T-helper 17 cell (primary cell): ENCODE measurements around the gene PIK3C2G. TPM values are rescaled to one million over a fixed set of nuclear protein-coding genes. Genes with fewer than 3 reads are reported as not detected.
"Not testable (repeated sequence)": the region's sequence is repeated elsewhere in the genome, so short reads cannot be mapped to it uniquely, and the experiment has no call there.

Source experiments
- ATAC-seq: fragments of 150-1000 bp; cut with Tn5 transposase; 2 replicates; pipeline ENCODE4 v1.10.0; 2021; ENCODE audit warnings: mild to moderate bottlenecking, moderate library complexity
- DNase-seq, 3 donors: peaks; one replicate each; pipeline versions ENCODE4 v3.0.0 to v3.0.0-alpha.2; 2020 to 2021
- H3K9me3 ChIP-seq: one replicate; pipeline ENCODE4 v1.7.0; 2013; ENCODE audit warnings: low read length, mild to moderate bottlenecking; ENCODE audit not compliant: control insufficient read depth, poor library complexity, severe bottlenecking
- H3K27ac Mint-ChIP-seq: one replicate; pipeline ENCODE4 v1.8.0; 2022; ENCODE audit warnings: mild to moderate bottlenecking, moderate library complexity, mixed read lengths
- H3K27me3 Mint-ChIP-seq: one replicate; pipeline ENCODE4 v1.8.0; 2022; ENCODE audit warnings: mixed read lengths
- H3K36me3 Mint-ChIP-seq: one replicate; pipeline ENCODE4 v1.8.0; 2022; ENCODE audit warnings: low read depth, mixed read lengths
- H3K4me1 Mint-ChIP-seq: one replicate; pipeline ENCODE4 v1.8.0; 2022; ENCODE audit warnings: mild to moderate bottlenecking, mixed read lengths
- H3K4me3 Mint-ChIP-seq: one replicate; pipeline ENCODE4 v1.8.0; 2022; ENCODE audit warnings: mild to moderate bottlenecking, moderate library complexity, mixed read lengths
- total RNA-seq, 4 donors: library from RNA in 2 of 4; stranded (reverse) in 2 of 4; gene quantifications; one replicate each; pipeline ENCODE4 v1.2.3 and lab custom pipeline; 2022 to 2026

The PIK3C2G gene
- not detected for total RNA-seq
- total RNA-seq (lab: John Stamatoyannopoulos, UW), result 0 reads per million in 2 donors

DNA sequence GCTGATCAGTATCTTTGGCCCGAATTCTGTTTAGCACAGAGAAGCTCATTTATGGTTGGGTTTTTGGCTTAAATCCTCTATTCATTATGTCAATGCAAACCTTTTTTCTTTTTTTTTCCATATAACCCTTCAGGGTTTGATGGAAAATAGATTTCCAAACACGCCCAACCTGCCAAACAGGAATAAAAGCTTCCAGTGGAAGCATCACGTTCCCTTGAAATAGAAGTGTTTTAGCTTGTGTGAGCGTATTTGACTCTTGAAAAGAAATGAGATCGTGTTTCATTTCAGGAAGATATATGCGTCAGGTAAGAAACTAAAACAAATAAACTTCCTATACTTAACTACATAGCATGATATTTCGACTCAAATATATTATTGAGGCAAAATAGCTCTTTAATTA is at the start of gene PIK3C2G:
Gene PIK3C2G (plus strand): TSS at position 246 of the 400 bp plus-strand sequence. CDS start 20,564 bp downstream, outside the sequence.
- H3K27ac Mint-ChIP-seq, result no peak within 1 kb of the TSS
- DNase-seq (no peak), ATAC-seq (no peak)
- no peaks in the 10 kb centered on the region for H3K9me3 ChIP-seq
- H3K4me1 Mint-ChIP-seq, result no peaks in the 10 kb centered on the region
- H3K36me3 Mint-ChIP-seq, result no peaks in the 10 kb centered on the region
- H3K27me3 Mint-ChIP-seq, result no peaks in the 10 kb centered on the region
- H3K4me3 Mint-ChIP-seq, result no peak within 1 kb of the TSS

DNA sequence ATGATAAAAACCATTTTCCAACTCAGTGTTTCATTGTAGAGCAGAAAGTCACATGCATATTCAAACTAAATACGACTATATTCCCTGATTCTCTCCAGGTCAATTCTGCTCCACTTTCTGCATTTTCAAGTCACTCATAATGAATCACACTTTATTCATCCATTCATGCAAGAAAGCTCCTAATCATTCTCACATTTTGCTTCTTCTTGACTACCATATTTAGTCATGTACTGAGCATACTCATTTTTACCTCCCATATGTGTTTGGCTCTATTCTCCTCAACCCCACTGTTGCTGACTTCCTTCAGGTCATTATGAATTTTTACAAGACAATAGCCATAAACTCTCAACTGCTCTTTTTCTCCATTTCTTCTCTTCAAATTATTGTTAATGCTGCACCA is 43.4 kb upstream of the PIK3C2G start:
- ATAC-seq, result no peak
- H3K4me1 Mint-ChIP-seq, result no peaks in the 10 kb centered on the region

GRCh38 chr12:18221726-18222125 is 39.6 kb upstream of the PIK3C2G start:
- H3K9me3 ChIP-seq, result no peaks in the 10 kb centered on the region
- Mint-ChIP-seq H3K27ac (no peak overlapping the region), H3K4me1 (no peaks in the 10 kb centered on the region), H3K4me3 (no peak overlapping the region), H3K27me3 (no peaks in the 10 kb centered on the region), H3K36me3 (no peaks in the 10 kb centered on the region)
- no peak for DNase-seq
- ATAC-seq, result no peak

More for the DNA sequence above, 43.4 kb upstream of the PIK3C2G start:
- no peaks in the 10 kb centered on the region for H3K9me3 ChIP-seq
- H3K27me3 Mint-ChIP-seq, result no peaks in the 10 kb centered on the region
- no peak overlapping the region for H3K27ac Mint-ChIP-seq
- H3K36me3 Mint-ChIP-seq, result no peaks in the 10 kb centered on the region
- no peak for DNase-seq
- H3K4me3 Mint-ChIP-seq, result no peak overlapping the region

DNA sequence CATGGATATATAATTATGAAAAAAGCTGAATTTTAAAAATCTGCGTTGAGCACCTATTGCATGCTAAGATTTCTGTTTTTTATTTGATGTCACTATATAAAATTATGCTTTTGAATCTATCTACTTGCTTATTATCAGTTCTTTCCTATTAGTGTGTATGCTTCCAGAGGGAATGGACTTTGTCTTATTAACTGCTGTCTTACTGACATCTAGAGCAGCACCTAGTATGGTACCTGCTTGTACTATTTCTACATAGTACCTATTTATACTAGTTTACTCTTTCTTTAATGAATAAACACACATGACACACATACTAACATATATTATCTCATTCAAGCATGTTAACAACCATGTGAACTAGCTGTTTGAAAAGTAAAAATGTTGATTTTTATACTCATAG is 38.6 kb upstream of the PIK3C2G start:
- ATAC-seq (no peak), DNase-seq (no peak)
- Mint-ChIP-seq H3K27me3 (no peaks in the 10 kb centered on the region), H3K27ac (no peak overlapping the region), H3K36me3 (no peaks in the 10 kb centered on the region), H3K4me1 (no peaks in the 10 kb centered on the region), H3K4me3 (no peak overlapping the region)
- no peaks in the 10 kb centered on the region for H3K9me3 ChIP-seq

GRCh38 chr12:18224745-18225144 is 36.6 kb upstream of the PIK3C2G start:
- no peaks in the 10 kb centered on the region for H3K9me3 ChIP-seq
- Mint-ChIP-seq H3K4me3 (no peak overlapping the region), H3K27ac (no peak overlapping the region), H3K4me1 (no peaks in the 10 kb centered on the region), H3K27me3 (no peaks in the 10 kb centered on the region), H3K36me3 (no peaks in the 10 kb centered on the region)
- ATAC-seq, result no peak
- no peak for DNase-seq

DNA sequence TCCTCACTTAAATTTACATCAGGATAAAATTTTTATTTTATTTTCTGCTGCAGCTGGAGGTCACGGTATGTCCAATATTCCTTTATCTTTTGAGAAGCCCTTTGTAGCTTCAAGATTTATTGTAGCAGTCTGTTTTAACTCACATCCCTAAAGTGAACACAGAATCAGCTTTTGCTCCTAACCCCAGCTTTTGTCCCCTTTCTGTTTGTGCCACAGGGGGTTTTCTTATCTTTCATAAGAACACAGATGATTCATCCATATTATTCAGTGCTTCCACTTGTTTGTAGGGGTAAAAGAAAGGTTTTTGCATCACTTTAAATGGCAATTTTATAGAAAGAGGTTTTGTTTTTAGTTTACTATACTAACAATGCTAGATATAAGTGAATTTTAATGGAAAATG is 21.8 kb upstream of the PIK3C2G start:
- DNase-seq, result no peak

GRCh38 chr12:18242380-18243089 is 18.8 kb upstream of the PIK3C2G start:
- no peaks in the 10 kb centered on the region for H3K27me3 Mint-ChIP-seq
- H3K27ac Mint-ChIP-seq, result no peak overlapping the region
- no peaks in the 10 kb centered on the region for H3K4me1 Mint-ChIP-seq
- peaks cover 2% of the 10 kb centered on the region for H3K9me3 ChIP-seq
- no peak for DNase-seq
- ATAC-seq, result no peak
- H3K4me3 Mint-ChIP-seq, result no peak overlapping the region
- no peaks in the 10 kb centered on the region for H3K36me3 Mint-ChIP-seq

More for the DNA sequence above, 21.8 kb upstream of the PIK3C2G start:
- H3K4me3 Mint-ChIP-seq, result no peak overlapping the region
- no peak overlapping the region for H3K27ac Mint-ChIP-seq
- no peaks in the 10 kb centered on the region for H3K4me1 Mint-ChIP-seq
- ATAC-seq, result no peak
- no peaks in the 10 kb centered on the region for H3K36me3 Mint-ChIP-seq
- H3K9me3 ChIP-seq, result peaks cover 2% of the 10 kb centered on the region
- H3K27me3 Mint-ChIP-seq, result no peaks in the 10 kb centered on the region

GRCh38 chr12:18243238-18243637 is 18.1 kb upstream of the PIK3C2G start:
- H3K27me3 Mint-ChIP-seq, result no peaks in the 10 kb centered on the region
- no peaks in the 10 kb centered on the region for H3K36me3 Mint-ChIP-seq
- H3K9me3 ChIP-seq, result no peaks in the 10 kb centered on the region
- DNase-seq (no peak), ATAC-seq (no peak)
- H3K4me3 Mint-ChIP-seq, result no peak overlapping the region
- H3K27ac Mint-ChIP-seq, result no peak overlapping the region
- H3K4me1 Mint-ChIP-seq, result no peaks in the 10 kb centered on the region

DNA sequence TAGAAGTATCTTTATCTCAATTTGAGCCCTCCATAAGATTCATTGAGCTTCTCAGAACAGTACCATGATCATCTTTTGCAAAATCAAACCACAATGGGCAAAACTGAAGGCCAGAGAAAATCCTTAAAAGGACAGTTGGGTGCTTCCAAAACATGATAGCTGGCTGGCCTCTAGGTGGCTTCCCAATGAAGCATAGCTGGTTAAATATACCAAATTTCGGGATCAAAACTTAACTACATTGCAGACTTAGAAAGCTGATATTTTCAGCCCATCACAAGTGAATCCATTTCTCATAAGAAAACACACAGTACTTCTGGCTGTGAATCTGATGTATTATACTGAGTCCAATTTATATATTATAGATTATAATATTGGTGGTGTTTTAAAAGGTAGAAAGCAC is 15.3 kb upstream of the PIK3C2G start:
- Mint-ChIP-seq H3K27me3 (no peaks in the 10 kb centered on the region), H3K36me3 (no peaks in the 10 kb centered on the region), H3K4me3 (no peak overlapping the region), H3K27ac (no peak overlapping the region), H3K4me1 (no peaks in the 10 kb centered on the region)
- no peaks in the 10 kb centered on the region for H3K9me3 ChIP-seq
- ATAC-seq (no peak), DNase-seq (no peak)

- no peak for ATAC-seq
These were observed 10.9 kb upstream of the PIK3C2G start for GRCh38 chr12:18250313-18250916.

GRCh38 chr12:18254081-18254480 is 7.2 kb upstream of the PIK3C2G start:
- no peaks in the 10 kb centered on the region for H3K9me3 ChIP-seq
- H3K4me3 Mint-ChIP-seq, result no peak overlapping the region
- H3K27me3 Mint-ChIP-seq, result no peaks in the 10 kb centered on the region
- no peak overlapping the region for H3K27ac Mint-ChIP-seq
- no peaks in the 10 kb centered on the region for H3K36me3 Mint-ChIP-seq
- no peak for ATAC-seq
- DNase-seq, result no peak
- no peaks in the 10 kb centered on the region for H3K4me1 Mint-ChIP-seq

More at GRCh38 chr12:18250313-18250916, 10.9 kb upstream of the PIK3C2G start:
- Mint-ChIP-seq H3K36me3 (no peaks in the 10 kb centered on the region), H3K27me3 (no peaks in the 10 kb centered on the region), H3K27ac (no peak overlapping the region), H3K4me3 (no peak overlapping the region), H3K4me1 (no peaks in the 10 kb centered on the region)
- H3K9me3 ChIP-seq, result no peaks in the 10 kb centered on the region
- no peak for DNase-seq

DNA sequence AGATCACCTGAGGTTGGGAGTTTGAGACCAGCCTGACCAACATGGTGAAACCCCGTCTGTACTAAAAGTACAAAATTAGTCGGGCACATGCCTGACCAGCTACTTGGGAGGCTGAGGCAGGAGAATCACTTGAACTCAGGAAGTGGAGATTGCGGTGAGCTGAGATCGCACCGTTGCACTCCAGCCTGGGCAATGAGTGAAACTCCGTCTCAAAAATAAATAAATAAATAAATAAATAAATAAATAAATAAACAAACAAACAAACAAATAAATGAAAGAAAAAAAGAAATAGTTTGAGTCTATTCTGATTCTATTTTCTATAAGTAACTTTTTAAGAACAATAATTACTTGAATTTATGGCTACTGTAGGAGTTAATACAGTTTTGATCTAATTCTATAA is 6.3 kb upstream of the PIK3C2G start:
- not testable (repeated sequence) for H3K36me3 Mint-ChIP-seq, H3K27me3 Mint-ChIP-seq, H3K27ac Mint-ChIP-seq, DNase-seq, ATAC-seq, H3K4me1 Mint-ChIP-seq, H3K4me3 Mint-ChIP-seq, H3K9me3 ChIP-seq

GRCh38 chr12:18257251-18257650 is 4.1 kb upstream of the PIK3C2G start:
- Mint-ChIP-seq H3K4me3 (no peak overlapping the region), H3K27ac (no peak overlapping the region), H3K27me3 (no peaks in the 10 kb centered on the region), H3K36me3 (no peaks in the 10 kb centered on the region), H3K4me1 (no peaks in the 10 kb centered on the region)
- no peak for DNase-seq
- no peak for ATAC-seq
- no peaks in the 10 kb centered on the region for H3K9me3 ChIP-seq

DNA sequence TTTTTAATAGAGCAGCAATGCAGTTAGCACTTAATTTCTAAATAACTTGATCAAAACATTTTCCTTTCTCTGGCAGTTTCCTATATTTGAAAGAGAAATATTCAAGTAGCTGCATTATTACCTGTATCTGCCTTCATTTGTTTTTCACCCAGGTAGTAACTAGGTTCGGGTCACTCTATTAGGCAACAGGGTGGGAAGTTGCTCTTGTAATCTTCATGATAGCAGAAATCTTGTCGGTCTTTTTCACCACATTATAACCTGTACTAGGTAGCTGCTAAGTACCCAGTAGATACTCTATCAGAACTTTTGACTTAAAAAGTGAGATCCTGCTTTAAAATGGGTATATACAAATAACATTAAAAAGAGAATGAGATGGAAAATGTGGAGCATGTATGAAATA is 2.4 kb upstream of the PIK3C2G start:
- no peak for DNase-seq
- no peak for ATAC-seq

More for the DNA sequence above, 2.4 kb upstream of the PIK3C2G start:
- Mint-ChIP-seq H3K27me3 (no peaks in the 10 kb centered on the region), H3K36me3 (no peaks in the 10 kb centered on the region), H3K27ac (no peak overlapping the region), H3K4me3 (no peak overlapping the region), H3K4me1 (no peaks in the 10 kb centered on the region)
- H3K9me3 ChIP-seq, result no peaks in the 10 kb centered on the region
